ENCODE data around the gene BMP3. TPM values are rescaled to one million over a fixed set of nuclear protein-coding genes. Genes with fewer than 3 reads are reported as not detected.
"Not testable (repeated sequence)": the region's sequence is repeated elsewhere in the genome, so short reads cannot be mapped to it uniquely, and the experiment has no call there.

BMP3 gene
- total RNA-seq (2014; rRNA removed; shearing (Covaris generic)) = 0.53 and 0.59 TPM in 2 replicates

DNA sequence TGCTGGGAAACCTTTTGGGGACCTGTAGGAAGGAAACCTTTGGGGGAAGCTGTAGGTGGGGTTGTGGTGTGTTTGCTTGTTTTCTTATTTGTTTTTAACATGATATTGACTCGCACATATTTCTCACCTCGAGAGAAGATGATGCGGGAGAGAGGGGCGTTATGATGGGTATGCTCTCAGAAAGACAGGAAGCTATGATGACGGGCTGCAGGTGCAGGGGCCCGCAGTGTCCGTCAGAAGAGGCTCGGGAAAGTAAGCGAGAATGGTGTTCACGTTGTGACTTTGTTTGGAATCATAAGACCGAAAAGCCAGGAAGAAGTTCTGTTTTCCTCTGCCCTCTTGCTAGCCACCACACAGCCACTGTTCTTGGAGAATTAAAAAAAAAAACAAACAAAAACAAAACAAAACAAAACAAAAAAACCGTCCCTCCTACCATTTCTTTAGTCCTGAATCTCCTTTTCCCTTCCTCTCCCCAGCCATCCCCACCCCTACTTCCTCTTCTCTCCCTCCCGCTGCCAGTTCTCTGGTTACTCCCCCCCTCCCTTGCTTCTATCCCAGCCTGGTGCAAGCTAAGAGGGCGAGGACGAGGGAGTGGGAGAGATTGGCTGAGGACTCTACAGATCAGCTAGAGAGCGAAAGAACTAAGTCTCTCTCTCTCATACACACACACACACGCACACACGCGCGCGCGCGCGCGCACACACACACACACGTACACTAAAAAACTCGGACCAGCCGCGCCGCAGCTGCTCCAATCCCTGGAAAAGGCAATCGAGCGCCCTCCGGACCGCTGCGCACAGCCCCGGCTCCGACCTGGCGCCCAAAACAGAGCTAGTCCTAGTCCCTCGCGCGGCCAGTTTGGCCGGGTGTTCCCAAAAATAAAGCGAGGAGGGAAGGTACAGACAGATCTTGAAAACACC is at the start of gene BMP3:
TSS of gene BMP3 (plus strand) at position 648 of the 920 bp plus-strand sequence. CDS start 577 bp downstream, outside the sequence.
- H3K36me3 ChIP-seq = no peaks in the 10 kb centered on the region
- no peak within 1 kb of the TSS for H3K27ac ChIP-seq
- H3K27me3 ChIP-seq = no peaks in the 10 kb centered on the region
- DNase-seq = peak; percentile 68 to 77
- H3K4me1 ChIP-seq = peaks cover 4% of the 10 kb centered on the region; the same call in 1 of the 2 replicates
- no peaks in the 10 kb centered on the region for H3K9me3 ChIP-seq (replicated peaks)
- H3K4me3 ChIP-seq = peak within 1 kb of the TSS; percentile 54

DNA sequence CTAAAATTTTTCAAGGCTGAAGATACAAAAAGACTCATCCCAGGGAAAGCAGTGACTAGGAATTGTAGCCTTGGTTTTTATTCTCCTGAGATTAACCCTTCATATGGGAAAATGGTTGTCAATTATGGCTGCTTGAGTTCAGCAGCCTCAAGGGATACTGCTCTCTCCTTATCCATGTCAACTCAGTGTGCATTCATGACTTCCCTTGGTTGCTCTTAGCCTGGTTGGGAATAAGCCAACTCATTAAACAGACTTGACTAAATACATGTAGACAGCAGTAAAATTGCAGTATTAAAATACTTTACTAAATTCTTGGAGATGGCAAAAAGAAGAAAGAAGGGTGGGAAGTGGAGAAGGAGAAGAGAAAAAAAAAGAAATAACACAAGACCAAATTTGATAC is 44.5 kb upstream of the BMP3 start:
- DNase-seq = no peak
- Histone ChIP-seq H3K9me3 (replicated peaks) (no peaks in the 10 kb centered on the region), H3K27me3 (no peaks in the 10 kb centered on the region), H3K36me3 (no peaks in the 10 kb centered on the region), H3K4me3 (no peak overlapping the region), H3K27ac (no peak overlapping the region), H3K4me1 (no peaks in the 10 kb centered on the region)

- peak; percentile 38 to 80 for DNase-seq
- H3K27ac ChIP-seq = no peak overlapping the region
Measured at GRCh38 chr4:80989921-80990544, 40.5 kb upstream of the BMP3 start.

DNA sequence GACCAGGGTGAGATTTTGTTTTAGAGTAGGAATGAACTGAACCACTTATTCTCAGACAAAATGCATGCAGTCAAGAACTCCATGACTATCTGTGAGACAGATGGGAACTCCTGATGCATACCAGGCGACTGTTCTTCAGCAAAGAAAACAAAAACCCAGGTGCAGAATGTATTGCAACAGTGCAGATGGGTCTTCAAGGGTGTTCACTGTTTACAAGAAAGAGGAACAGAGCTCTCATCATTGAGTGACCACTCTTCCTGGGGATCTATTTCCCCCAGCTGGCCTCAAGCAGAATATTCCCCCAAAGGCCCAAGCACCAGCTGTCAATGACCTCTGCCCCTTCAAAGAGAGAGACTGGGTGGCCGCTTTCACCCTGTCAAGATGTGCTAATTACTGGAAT is 39.7 kb upstream of the BMP3 start:
- H3K27me3 ChIP-seq = no peaks in the 10 kb centered on the region
- H3K9me3 ChIP-seq (replicated peaks) = no peaks in the 10 kb centered on the region
- H3K4me1 ChIP-seq = no peaks in the 10 kb centered on the region
- DNase-seq = peak; percentile 15 to 20
- H3K36me3 ChIP-seq = no peaks in the 10 kb centered on the region
- H3K4me3 ChIP-seq = no peak overlapping the region
- no peak overlapping the region for H3K27ac ChIP-seq

More at GRCh38 chr4:80989921-80990544, 40.5 kb upstream of the BMP3 start:
- H3K9me3 ChIP-seq (replicated peaks) = no peaks in the 10 kb centered on the region
- no peak overlapping the region for H3K4me3 ChIP-seq
- no peaks in the 10 kb centered on the region for H3K4me1 ChIP-seq
- no peaks in the 10 kb centered on the region for H3K36me3 ChIP-seq
- H3K27me3 ChIP-seq = no peaks in the 10 kb centered on the region

GRCh38 chr4:80999943-81000342 is 30.6 kb upstream of the BMP3 start:
- Histone ChIP-seq H3K27me3 (no peaks in the 10 kb centered on the region), H3K9me3 (replicated peaks) (no peaks in the 10 kb centered on the region), H3K4me3 (no peak overlapping the region), H3K36me3 (no peaks in the 10 kb centered on the region; the same call in 1 of the 2 replicates), H3K27ac (no peak overlapping the region), H3K4me1 (no peaks in the 10 kb centered on the region)
- DNase-seq = no peak

GRCh38 chr4:81003597-81004111 is 26.9 kb upstream of the BMP3 start:
- Histone ChIP-seq H3K4me1 (no peaks in the 10 kb centered on the region), H3K27ac (no peak overlapping the region), H3K36me3 (no peaks in the 10 kb centered on the region; the same call in 1 of the 2 replicates), H3K27me3 (no peaks in the 10 kb centered on the region), H3K9me3 (replicated peaks) (no peaks in the 10 kb centered on the region), H3K4me3 (no peak overlapping the region)
- DNase-seq = no peak

- no peaks in the 10 kb centered on the region for H3K9me3 ChIP-seq (replicated peaks)
- H3K27me3 ChIP-seq = no peaks in the 10 kb centered on the region
- no peaks in the 10 kb centered on the region; the same call in 1 of the 2 replicates for H3K36me3 ChIP-seq
- H3K4me1 ChIP-seq = no peaks in the 10 kb centered on the region
- no peak for DNase-seq
- no peak overlapping the region for H3K4me3 ChIP-seq
- H3K27ac ChIP-seq = no peak overlapping the region
Measured at GRCh38 chr4:81007417-81007816, 23.1 kb upstream of the BMP3 start.

- not testable (repeated sequence) for DNase-seq, H3K27me3 ChIP-seq
Measured at GRCh38 chr4:81016566-81016965, 13.9 kb upstream of the BMP3 start.

GRCh38 chr4:81019006-81019405 is 11.5 kb upstream of the BMP3 start:
- H3K27me3 ChIP-seq = no peaks in the 10 kb centered on the region; the same call in 1 of the 2 replicates
- no peak overlapping the region for H3K27ac ChIP-seq
- no peaks in the 10 kb centered on the region for H3K9me3 ChIP-seq (replicated peaks)
- DNase-seq = no peak
- H3K4me3 ChIP-seq = no peak overlapping the region
- H3K4me1 ChIP-seq = no peaks in the 10 kb centered on the region
- no peaks in the 10 kb centered on the region for H3K36me3 ChIP-seq

More at GRCh38 chr4:81016566-81016965, 13.9 kb upstream of the BMP3 start:
- H3K36me3 ChIP-seq; H3K9me3 ChIP-seq (replicated peaks); H3K4me3 ChIP-seq; H3K4me1 ChIP-seq; H3K27ac ChIP-seq: not testable (repeated sequence)

DNA sequence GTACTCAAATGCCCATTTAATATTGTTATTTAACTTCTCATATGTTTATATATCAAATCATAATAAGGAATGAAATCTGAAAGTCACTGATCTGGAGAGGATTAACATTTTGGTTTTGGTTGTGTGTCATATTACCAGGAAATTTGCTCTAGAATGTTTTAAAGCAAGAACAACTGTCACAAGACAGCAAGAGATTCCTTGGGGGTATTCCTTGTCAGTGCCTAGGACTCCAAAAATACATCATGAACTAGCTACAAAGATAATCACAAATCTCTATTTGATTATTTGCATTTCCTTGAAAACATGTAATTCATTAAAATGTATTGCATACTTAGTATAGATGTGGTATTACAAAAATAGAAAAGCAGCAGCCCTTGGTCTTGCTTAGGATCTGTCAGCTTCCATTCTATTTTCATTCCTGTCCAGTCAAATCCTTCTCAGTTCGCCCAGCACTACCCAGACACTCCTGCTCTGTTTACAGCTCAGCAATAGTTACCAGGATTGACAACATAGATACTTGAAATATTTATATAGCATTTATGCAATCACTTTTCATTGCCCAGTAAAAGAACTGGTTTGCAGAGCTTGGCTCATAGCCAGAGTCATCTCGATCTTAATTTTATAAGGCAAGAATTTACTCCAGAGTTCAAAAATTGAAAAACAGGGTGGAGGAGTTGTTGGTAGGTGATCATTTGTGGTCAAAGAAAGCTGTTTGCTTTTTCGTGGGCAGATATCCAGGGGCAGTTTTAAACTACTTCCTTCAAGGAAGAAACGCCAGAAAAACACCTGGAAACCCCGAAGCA is 9.2 kb upstream of the BMP3 start:
- Histone ChIP-seq H3K4me1 (no peaks in the 10 kb centered on the region), H3K36me3 (no peaks in the 10 kb centered on the region), H3K9me3 (replicated peaks) (no peaks in the 10 kb centered on the region; the same call in 1 of the 2 replicates), H3K4me3 (no peak overlapping the region), H3K27me3 (no peaks in the 10 kb centered on the region), H3K27ac (no peak overlapping the region)
- DNase-seq = no peak

DNA sequence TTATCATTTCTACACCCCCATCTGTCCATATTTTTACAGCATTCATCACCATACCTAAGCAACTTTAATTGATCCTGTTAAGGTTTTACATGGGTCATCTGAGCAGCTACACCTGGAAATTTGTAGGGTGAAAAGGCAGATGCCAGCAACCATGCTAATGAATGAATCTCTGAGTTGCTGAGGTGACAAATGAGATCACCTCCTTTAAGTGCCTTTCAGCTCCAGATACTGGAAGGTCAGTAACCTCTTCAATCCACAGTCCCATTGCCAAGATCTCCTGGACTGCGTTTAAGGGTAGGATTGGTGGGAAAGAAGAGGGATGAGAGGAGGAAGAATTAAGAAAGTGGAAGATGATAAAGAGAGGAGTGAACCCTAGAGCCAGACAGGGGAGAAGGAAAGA is 8.5 kb upstream of the BMP3 start:
- no peak overlapping the region for H3K27ac ChIP-seq
- H3K27me3 ChIP-seq = no peaks in the 10 kb centered on the region
- H3K4me1 ChIP-seq = no peaks in the 10 kb centered on the region
- no peaks in the 10 kb centered on the region for H3K36me3 ChIP-seq
- H3K9me3 ChIP-seq (replicated peaks) = no peaks in the 10 kb centered on the region; the same call in 1 of the 2 replicates
- no peak overlapping the region for H3K4me3 ChIP-seq
- DNase-seq = no peak

- no peaks in the 10 kb centered on the region; the same call in 1 of the 2 replicates for H3K9me3 ChIP-seq (replicated peaks)
- no peaks in the 10 kb centered on the region for H3K4me1 ChIP-seq
- H3K4me3 ChIP-seq = no peak overlapping the region
- DNase-seq = no peak
- H3K27ac ChIP-seq = no peak overlapping the region
- no peaks in the 10 kb centered on the region for H3K36me3 ChIP-seq
- no peaks in the 10 kb centered on the region for H3K27me3 ChIP-seq
Measured at GRCh38 chr4:81023484-81023883, 7.0 kb upstream of the BMP3 start.

DNA sequence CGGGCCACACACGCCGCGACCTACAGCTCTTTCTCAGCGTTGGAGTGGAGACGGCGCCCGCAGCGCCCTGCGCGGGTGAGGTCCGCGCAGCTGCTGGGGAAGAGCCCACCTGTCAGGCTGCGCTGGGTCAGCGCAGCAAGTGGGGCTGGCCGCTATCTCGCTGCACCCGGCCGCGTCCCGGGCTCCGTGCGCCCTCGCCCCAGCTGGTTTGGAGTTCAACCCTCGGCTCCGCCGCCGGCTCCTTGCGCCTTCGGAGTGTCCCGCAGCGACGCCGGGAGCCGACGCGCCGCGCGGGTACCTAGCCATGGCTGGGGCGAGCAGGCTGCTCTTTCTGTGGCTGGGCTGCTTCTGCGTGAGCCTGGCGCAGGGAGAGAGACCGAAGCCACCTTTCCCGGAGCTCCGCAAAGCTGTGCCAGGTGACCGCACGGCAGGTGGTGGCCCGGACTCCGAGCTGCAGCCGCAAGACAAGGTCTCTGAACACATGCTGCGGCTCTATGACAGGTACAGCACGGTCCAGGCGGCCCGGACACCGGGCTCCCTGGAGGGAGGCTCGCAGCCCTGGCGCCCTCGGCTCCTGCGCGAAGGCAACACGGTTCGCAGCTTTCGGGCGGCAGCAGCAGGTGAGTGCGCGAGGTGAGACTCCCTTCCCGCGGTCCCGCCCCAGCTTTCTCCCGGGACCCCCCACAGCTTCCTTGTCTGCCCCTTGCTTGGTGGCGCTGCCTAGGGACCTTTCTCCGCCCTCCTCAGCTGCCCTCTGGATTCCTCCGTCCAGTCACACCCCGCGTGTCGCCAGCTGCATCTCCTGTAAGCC is 678 bp downstream of the BMP3 start:
- Histone ChIP-seq H3K36me3 (no peaks in the 10 kb centered on the region), H3K4me1 (peaks cover 4% of the 10 kb centered on the region; the same call in 1 of the 2 replicates), H3K4me3 (peak overlapping the region; percentile 54), H3K9me3 (replicated peaks) (no peaks in the 10 kb centered on the region), H3K27ac (no peak overlapping the region), H3K27me3 (no peaks in the 10 kb centered on the region)
- DNase-seq = peak in 1 of 2 experiments; percentile 70
